HG03280 (cell line): ENCODE results near the gene HNRNPF.
A peak's percentile ranks its signal among the peaks of the same experiment; 100 is the strongest.
"Not testable (repeated sequence)": the region's sequence is repeated elsewhere in the genome, so short reads cannot be mapped to it uniquely, and the experiment has no call there.

Experiments used
- ATAC-seq: cut with Tn5 transposase; IDR thresholded peaks from one replicate; pipeline ENCODE4 v1.9.1; 2021; ENCODE audit warnings: mild to moderate bottlenecking, moderate library complexity; ENCODE audit not compliant: unreplicated experiment

Gene HNRNPF

DNA sequence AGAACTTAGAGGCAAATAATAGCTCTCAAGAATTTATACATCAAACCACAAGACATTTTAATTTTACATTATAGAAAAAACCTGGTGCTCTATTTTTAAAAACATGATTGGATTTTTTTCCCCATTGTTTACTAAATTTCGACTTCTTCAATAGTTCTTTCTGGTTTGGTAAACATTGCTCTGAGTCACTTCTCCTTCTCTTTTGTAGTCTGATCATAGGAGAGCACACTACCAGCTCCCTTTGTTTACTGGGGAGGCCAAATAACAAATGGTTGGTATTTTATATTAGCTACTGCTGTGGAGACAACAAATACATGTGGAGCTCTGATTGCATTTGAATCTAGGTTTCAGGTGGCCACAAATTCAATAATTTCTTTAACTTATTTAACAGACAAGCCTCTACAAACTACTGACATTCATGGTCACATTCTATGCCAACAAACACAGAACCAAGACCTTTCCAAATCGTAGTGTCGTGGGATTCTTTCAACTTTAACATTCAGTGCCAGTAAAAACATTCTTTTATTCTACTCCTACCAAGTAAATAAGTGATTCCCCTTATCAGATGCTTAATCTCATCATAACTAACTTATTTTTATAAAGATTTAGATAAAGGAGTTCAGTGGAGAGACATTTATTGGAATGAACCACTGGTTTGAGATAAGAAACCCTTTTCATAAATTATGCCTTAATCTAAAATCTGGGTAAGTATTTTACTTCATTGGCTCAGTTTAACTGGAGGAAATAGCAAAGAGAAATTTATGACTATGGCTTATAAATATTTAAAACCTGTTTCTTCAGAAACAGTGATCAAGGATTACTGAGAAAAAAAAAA is 55.3 kb downstream of the HNRNPF start:
- ATAC-seq: no peak

DNA sequence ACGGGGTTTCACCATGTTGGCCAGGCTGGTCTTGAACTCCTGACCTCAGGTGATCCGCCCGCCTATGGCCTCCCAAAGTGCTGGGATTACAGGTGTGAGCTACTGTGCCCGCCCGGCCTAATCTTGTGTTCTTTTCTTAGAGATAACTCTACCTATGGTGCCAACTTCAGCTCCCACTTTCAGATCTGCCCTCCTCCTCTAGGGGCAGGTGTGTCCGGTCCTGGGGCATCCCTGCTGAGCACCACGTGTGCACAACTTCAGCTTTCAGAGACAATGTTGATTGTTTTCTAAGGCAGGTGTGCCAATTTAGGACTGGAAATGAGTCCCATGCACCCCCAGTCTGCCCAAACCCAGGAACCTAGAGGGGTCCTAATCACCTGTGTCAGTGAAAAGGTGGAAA is 56.0 kb downstream of the HNRNPF start:
- ATAC-seq: no peak

GRCh38 chr10:43351301-43351700 is 57.7 kb downstream of the HNRNPF start:
- ATAC-seq: no peak

GRCh38 chr10:43350686-43351085 is 58.3 kb downstream of the HNRNPF start:
- ATAC-seq: no peak

DNA sequence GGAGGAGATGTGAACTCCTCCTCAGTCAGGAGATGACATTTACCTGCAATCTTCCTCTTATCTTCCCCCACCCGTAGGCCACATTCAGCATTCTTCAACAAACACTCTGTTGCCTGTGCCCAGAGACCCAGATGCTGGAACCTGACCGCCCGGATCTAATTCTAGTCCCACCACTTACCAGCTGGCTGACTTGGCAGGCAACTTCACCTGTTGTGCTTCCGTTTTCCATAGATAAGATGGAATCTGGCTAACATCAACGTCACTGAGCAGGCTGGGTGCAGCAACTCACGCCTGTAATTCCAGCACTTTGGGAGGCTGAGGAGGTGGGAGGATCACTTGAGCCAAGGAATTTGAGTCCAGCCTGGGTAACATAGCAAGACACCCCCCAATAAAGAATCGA is 58.8 kb downstream of the HNRNPF start:
- ATAC-seq: no peak

- ATAC-seq: peak; percentile 99
Observed at GRCh38 chr10:43348511-43349312, 60.3 kb downstream of the HNRNPF start.

DNA sequence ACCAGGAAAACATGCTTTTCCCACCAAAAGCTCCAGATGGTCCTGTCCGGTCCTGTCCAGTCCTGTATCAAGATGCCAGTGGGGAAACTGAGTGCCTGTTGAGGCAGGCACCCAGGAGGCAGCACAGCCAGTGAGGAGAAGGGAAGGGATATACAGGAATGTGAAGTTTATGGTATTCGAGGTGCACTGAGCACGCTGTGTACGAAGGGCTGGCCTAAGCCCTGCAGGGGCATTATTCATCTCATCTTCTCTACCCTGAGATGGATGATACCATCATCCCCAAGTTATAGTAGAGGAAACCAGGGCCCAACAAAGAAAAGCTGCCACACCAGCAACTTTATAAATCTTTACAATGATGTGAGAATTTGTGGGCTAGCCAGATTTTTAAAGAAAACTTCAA is 61.0 kb downstream of the HNRNPF start:
- no peak for ATAC-seq

GRCh38 chr10:43344051-43344450 is 64.9 kb downstream of the HNRNPF start:
- no peak for ATAC-seq

- ATAC-seq: no peak
Observed at GRCh38 chr10:43343126-43343525, 65.9 kb downstream of the HNRNPF start.

DNA sequence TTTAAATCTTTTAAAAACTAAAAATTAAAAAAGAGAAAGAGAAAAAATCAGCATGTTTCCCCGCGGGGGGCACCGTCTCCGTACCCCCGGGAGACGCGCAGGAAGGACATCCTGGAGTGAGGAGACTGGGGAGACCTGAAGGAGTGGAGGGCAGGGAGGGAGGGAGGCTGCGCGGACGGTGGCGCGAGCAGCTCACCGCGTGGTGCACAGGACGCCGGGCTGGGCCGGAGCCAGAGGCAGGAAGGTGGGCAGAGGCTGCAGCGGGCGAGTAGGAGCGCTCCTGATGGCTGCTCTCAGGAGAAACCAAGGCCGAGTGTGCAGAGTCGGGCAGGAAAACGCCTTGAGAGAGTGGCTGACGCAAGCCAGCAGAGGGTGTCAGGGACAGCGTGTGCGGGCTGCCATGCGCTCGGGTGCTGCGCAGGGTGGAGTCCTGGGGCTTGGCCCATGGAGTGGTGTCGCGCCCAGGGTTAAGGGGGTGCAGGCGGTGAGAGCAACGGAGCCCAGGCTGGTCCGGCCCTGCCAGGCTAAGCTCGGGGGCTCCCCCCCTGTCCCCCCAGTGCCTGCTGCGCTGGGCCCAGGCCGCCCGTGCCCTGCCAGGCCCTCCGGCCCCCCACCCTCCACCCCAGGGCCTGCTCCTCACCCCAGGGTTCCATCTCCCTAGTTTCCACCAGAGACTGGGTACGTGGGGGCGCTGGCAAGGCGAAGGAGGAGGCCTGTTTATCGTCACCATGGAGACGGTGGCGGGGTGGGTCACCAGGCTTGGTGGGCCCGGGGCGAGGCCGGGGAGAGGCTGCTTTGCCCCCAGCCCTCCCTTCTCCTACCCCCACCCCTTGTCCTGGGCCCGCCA is 66.5 kb downstream of the HNRNPF start:
- no peak for ATAC-seq

GRCh38 chr10:43341450-43341849 is 67.5 kb downstream of the HNRNPF start:
- no peak for ATAC-seq

DNA sequence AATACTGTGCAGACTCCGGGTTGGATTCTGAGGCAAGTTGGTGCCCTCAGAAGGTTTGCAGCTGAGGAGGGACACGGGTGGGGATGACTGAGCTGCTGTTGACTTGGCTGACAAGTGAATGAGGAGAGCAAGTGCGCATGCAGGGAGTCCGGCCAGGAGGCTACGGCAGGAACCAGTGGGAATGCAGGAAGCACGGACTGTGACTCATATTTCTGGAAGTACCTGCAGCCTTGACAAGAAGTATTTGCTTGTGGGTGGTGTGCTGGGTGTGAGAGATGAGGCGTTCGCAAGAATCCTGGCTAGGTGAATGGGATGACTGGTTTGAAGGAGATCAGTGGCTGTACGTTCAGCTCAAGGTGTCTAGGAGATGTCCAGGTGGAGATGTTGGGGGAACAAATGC is 68.4 kb downstream of the HNRNPF start:
- ATAC-seq: no peak

DNA sequence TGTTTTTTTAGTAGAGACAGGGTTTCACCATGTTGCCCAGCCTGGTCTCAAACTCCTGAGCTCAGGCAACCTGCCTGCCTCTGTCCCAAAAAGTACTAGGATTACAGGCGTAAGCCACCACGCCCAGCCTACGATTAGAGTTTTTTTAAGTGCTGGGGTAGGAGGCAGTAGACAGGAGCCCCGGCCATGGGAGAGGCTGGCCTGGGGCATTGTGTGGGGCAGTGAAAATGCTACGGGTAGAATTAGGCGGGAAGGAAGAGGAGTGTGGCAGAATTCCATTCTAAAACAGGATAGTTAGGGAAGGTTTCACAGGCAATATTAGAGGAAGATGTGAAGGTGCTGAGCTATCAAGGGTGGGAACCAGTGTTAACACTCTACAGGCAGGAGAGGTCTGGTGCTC is 68.9 kb downstream of the HNRNPF start:
- no peak for ATAC-seq

- ATAC-seq: no peak
Observed at GRCh38 chr10:43339136-43339535, 69.8 kb downstream of the HNRNPF start.

- no peak for ATAC-seq
Observed at GRCh38 chr10:43338117-43338516, 70.9 kb downstream of the HNRNPF start.

- not testable (repeated sequence) for ATAC-seq
Observed at GRCh38 chr10:43337536-43337935, 71.5 kb downstream of the HNRNPF start.

DNA sequence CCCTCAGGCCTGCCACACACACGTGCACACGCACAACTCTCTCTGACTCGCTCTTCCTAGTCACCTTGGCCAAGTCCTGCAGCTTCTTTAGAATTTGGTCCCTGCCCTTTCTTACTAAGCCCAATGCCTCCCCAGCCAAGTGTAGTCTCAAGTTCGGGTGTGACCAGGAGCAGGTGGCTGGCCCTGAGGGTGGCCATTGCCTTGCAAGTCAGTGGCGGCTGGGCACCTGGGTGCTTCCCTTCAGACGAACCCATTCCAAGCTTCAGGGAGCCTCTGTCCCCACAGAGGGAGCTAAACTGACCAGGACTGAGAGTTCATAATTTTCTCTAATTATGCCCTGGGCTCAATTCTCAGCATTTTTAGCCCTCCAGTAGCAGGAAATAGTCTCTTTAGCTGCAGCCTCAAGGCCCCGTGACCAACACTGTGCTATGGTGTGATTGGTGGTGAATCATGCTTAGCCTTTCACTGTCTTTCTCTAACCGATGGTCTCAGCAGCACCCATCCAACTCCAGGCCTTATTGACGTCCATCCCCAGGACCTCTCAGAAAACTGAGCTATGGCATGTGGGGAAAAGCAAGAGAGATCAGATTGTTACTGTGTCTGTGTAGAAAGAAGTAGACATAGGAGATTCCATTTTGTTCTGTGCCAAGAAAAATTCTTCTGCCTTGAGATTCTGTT is 72.2 kb downstream of the HNRNPF start:
- no peak for ATAC-seq

- ATAC-seq: no peak
Observed at GRCh38 chr10:43336061-43336460, 72.9 kb downstream of the HNRNPF start.
